Measurements from ENCODE around the gene LPGAT1.
A peak's percentile ranks its signal among the peaks of the same experiment; 100 is the strongest.
"Not testable (repeated sequence)": the region's sequence is repeated elsewhere in the genome, so short reads cannot be mapped to it uniquely, and the experiment has no call there.

The LPGAT1 gene

DNA sequence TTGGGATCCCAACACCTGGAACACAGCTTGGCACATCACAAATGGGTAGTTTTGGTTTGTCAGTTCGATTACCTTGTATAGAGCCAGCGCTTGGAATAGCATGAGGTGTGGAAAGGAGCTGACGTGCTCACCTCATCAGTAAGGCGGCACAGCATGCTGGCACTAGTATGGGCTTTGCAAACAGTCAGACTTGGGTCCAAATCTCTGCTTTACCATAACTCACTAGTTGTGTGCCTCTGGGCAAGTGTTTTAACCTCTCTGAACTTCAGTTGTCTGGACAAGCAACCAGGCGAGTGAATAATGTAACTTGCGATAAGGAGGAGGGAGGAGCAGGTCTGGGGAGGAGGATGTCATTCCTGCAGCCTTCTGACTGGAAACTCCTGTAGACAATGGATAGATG, 128.8 kb downstream of the LPGAT1 start:
- TF ChIP-seq CTCF (conservative IDR thresholded peaks at IDR 0.05) (no peak), ZFX (IDR thresholded peaks at IDR 0.05) (no peak)
- no peak overlapping the region for H3K27ac ChIP-seq

DNA sequence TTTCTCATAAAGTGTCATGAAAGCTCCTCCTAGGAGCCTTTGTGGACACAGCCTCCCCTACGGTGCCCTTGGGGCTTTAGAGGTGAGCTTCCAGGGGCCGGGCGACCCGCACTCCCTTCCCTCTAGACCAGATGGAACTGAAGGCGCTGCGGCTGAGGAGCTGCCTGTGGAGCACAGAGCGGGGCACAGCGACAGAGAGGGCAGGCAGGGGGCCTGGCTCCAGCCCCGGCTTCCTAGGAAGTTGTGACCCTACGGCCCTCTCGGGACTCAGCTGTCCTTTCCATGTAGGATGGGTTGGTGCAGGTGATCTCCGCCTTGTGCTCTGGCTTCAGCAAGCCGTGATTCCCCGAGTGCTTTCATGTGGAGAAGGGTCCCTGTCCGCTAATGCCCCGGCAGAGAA, 131.5 kb downstream of the LPGAT1 start:
- TF ChIP-seq CTCF (conservative IDR thresholded peaks at IDR 0.05), result no peak
- TF ChIP-seq ZFX (IDR thresholded peaks at IDR 0.05), result no peak
- H3K27ac ChIP-seq, result no peak overlapping the region

DNA sequence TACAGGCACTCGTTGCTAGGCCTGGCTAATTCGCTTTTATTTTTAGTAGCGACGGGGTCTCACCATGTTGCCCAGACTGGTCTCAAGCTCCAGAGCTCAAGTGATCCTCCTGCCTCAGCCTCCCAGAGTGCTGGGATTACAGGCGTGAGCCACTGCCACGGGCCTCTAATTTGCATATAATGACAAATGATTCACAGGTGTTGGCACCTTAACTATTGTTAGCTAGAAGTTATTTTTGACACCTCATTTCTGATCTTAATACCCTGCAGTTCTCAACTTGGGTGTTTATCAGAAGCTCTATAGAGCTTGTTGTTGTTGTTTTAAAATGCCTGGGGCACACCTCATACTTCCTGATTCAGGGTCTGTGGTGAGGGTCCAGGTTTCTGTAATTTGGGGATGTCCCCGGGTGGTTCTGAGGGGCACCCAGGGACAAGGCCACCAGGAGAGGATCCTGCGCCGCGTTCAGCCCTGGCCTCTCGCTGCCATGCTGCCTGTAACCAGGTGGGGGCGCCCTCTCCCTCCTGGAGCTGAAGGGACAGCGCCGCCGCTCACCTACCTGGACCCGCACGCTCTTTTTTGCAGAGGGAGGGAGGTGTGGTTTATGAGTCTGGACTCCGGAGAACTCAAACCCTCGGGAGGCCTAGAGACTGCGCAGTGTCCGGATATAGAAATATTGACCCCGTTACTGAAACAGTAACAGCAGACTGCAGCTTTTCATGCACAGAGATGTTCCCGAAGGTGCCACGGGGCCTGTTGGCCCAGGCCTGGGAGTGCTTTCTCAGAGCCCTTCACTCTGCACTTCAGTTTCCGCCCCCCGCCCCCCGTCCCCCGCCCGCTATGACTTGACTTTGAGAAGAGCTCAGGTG, 132.2 kb downstream of the LPGAT1 start:
- TF ChIP-seq ZFX (IDR thresholded peaks at IDR 0.05), result no peak
- TF ChIP-seq CTCF (conservative IDR thresholded peaks at IDR 0.05), result peak; percentile 99
- no peak overlapping the region for H3K27ac ChIP-seq

DNA sequence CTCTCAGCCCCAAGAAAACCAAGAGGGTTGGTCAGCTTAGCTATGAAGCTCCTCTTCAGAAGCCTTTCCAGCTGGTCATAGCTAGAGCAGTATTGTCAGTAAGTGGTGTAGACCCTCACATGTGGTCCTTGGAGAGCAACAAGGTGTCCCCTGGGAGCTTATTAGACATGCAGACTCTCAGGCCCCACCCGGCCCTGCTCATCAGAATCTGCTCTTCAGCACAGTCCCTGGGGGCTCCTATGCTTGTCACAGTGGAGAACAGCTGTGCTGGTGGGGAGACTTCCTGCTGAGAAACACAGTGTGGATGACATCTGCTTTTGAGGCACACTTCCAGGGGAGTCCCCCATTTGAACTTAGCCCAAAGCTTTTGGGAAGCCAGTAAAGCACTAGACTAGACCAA, 133.2 kb downstream of the LPGAT1 start:
- TF ChIP-seq ZFX (IDR thresholded peaks at IDR 0.05) (no peak), CTCF (conservative IDR thresholded peaks at IDR 0.05) (no peak)
- H3K27ac ChIP-seq, result no peak overlapping the region

DNA sequence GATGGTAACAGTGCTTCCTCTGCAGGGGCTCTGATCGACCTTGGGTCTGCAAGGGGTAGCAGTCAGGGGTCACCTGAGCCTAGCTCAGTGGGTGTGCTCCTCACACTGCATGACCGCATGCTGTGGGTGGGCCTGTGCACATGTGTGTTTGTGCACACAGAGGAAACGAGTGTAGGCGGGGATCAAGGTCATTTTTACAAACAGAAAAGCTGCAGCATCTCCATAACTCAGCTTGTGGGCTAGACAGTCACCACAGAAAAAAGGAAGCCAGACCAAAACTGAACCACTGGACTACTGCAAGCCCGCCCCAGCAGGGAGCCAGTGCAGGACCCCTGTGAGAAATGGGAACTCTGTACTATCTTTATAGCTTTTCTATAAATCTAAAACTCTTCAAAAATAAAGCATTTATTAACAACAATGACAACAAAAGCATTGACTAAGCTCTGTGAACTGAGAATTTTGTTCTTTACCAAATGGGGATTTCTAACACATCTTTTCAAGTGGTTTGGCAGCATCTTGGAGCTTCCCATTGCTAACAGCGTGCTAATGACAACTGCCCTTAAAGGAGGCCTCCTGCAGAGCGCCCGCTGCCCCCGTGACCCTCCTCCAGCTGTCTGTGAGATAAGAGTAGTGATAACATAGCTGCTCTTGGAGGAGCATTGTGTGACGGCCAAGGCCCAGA, 135.3 kb downstream of the LPGAT1 start:
- H3K27ac ChIP-seq, result no peak overlapping the region
- TF ChIP-seq ZFX (IDR thresholded peaks at IDR 0.05) (no peak), CTCF (conservative IDR thresholded peaks at IDR 0.05) (no peak)

- H3K27ac ChIP-seq, result not testable (repeated sequence)
Measured at GRCh38 chr1:211693911-211694310, 136.7 kb downstream of the LPGAT1 start.
